Ovary (tissue), 9 donors: Measurements from ENCODE around the gene CDKL2. TPM values are rescaled to one million over a fixed set of nuclear protein-coding genes. Genes with fewer than 3 reads are reported as not detected.
A peak's percentile ranks its signal among the peaks of the same experiment; 100 is the strongest.
"Not testable (repeated sequence)": the region's sequence is repeated elsewhere in the genome, so short reads cannot be mapped to it uniquely, and the experiment has no call there.

Experiments
- DNase-seq, 5 donors: peaks; one replicate each; pipeline ENCODE4 v3.0.0-alpha.2; 2019 to 2020
- H3K27ac ChIP-seq, 2 donors: fragments of 200-600 bp; one replicate each; pipeline versions ENCODE4 v1.5.1 to v1.8.0; 2019 to 2022
- H3K27me3 ChIP-seq: fragments of 200-600 bp; one replicate; pipeline ENCODE4 v1.8.0; 2022
- H3K36me3 ChIP-seq: fragments of 200-600 bp; sonication (generic); one replicate; pipeline ENCODE4 v1.5.1; 2019
- H3K4me1 ChIP-seq: one replicate; pipeline ENCODE4 v1.8.1; 2013; ENCODE audit warnings: mild to moderate bottlenecking, moderate library complexity; ENCODE audit not compliant: insufficient read depth
- H3K4me3 ChIP-seq: fragments of 200-600 bp; sonication (generic); one replicate; pipeline ENCODE4 v1.5.1; 2017
- H3K9me3 ChIP-seq, 2 donors: fragments of 200-600 bp in 1 of 2; sonication (generic) in 1 of 2; one replicate each; pipeline versions ENCODE4 v1.5.1 to v1.8.1; 2013 to 2019; ENCODE audit warnings: mild to moderate bottlenecking in 1 of 2, moderate library complexity in 1 of 2
- EP300 ChIP-seq: sonication (generic); formaldehyde crosslinking; IDR thresholded peaks from one replicate; pipeline ENCODE4 v1.6.1; 2017; ENCODE audit warnings: antibody characterized with exemption
- POLR2A ChIP-seq: fragments of 450-650 bp; IDR thresholded peaks from one replicate; pipeline ENCODE4 v1.6.1; 2017; ENCODE audit warnings: antibody characterized with exemption, mild to moderate bottlenecking, moderate library complexity
- WGBS, 3 donors: extraction: QIAGEN DNeasy Blood & Tissue Kit in 1 of 3; methylation state at CpG; one replicate each; pipeline versions ENCODE4 v1.1.5 to v1.1.7; 2013 to 2017; 5-methylcytosine and 5-hydroxymethylcytosine counted together
- intact Hi-C, 4 donors: fragments of 100-400 bp; cut with DNase I; formaldehyde crosslinking; loops; one replicate each; pipeline versions ENCODE4 v1.11.0 to v1.15.1; 2022 to 2023
- polyA plus RNA-seq, 2 donors: library from polyadenylated mRNA; stranded (reverse); fragments of 200-250 nt in 1 of 2; fragments of 350-450 nt in 1 of 2; fragmentation: Illumina TruSeq in 1 of 2; extraction: RNeasy Lipid Tissue Mini Kit (QIAGEN cat#74804) in 1 of 2; gene quantifications; one replicate each; pipeline ENCODE4 v1.2.3, GENCODE V29; 2013 to 2014
- total RNA-seq, 7 donors: library from RNA; depleted of rRNA in 2 of 7; stranded (reverse); fragments of >200 nt in 2 of 7; fragmentation: NEBNext Ultra II Directional in 3 of 7; extraction: Animal tissue kit (Norgen Biotek cat#: 25700) in 3 of 7; gene quantifications; one replicate each; pipeline versions ENCODE4 v1.1.0 to v1.2.4, GENCODE V29; 2016 to 2023
- TF ChIP-seq, protein P1 (sequence below), 3 donors: fragments of 450-650 bp in 2 of 3; fragments of 200-600 bp in 1 of 3; IDR thresholded peaks; one replicate each; pipeline versions ENCODE4 v1.5.1 to v1.8.0; 2016 to 2022; ENCODE audit warnings: antibody characterized with exemption in 3 of 3, mild to moderate bottlenecking in 1 of 3
- donor health status: DM: no; HTN: no; CAD: no; lungs with moderate emphysema.
- donor health status: DM: no; HTN: no; CAD: no.
- donor health status: Bipolar disorder and iron deficiency.
- donor health status: DM: yes; HTN: yes; CAD: no.
- donor health status: DM: no; HTN: no; CAD: no.
- donor health status: DM: yes; HTN: yes; CAD: no.

The CDKL2 gene
- total and polyA plus RNA-seq, 9 donors: 0.45 to 3.4 (median 1.4) TPM

DNA sequence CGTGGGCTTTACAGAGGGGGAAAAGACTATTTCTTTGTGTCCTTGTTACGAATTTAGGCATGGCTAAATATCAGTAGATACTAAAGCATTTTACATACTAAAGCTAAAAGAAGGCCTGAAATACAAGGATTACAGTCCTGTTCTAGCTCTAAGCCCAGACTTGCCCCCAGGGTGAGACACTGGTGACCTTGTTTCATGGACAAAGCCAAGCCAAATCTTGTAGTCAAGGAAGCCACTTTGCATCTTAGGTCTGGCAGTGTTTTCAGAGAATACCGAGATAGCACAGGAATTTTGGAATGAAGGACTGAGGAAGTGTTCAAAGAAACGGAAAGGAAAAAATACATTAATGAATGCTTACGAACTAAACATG lies 43.6 kb upstream of the CDKL2 start:
- H3K4me1 ChIP-seq: peaks cover 9% of the 10 kb centered on the region
- peak in 1 of 5 donors; percentile 16 for DNase-seq
- H3K36me3 ChIP-seq: no peaks in the 10 kb centered on the region
- intact Hi-C loops: loop anchor here in 3 of 4 donors (1.0 to 10.0 kb wide), 3 partner anchors 50 to 51 kb away; partner anchors contain the start of gene USO1 (in 3 of the 3)
- peak overlapping the region; percentile 90 for H3K4me3 ChIP-seq
- WGBS, 3 donors: 10 to 15% (median 10%) methylated on average over 5 of the region's 5 CpGs
- H3K27me3 ChIP-seq: no peaks in the 10 kb centered on the region
- peak overlapping the region; percentile 67 to 84 for H3K27ac ChIP-seq
- no peaks in the 10 kb centered on the region for H3K9me3 ChIP-seq
- TF ChIP-seq EP300: no peak
- no peak for TF ChIP-seq POLR2A

DNA sequence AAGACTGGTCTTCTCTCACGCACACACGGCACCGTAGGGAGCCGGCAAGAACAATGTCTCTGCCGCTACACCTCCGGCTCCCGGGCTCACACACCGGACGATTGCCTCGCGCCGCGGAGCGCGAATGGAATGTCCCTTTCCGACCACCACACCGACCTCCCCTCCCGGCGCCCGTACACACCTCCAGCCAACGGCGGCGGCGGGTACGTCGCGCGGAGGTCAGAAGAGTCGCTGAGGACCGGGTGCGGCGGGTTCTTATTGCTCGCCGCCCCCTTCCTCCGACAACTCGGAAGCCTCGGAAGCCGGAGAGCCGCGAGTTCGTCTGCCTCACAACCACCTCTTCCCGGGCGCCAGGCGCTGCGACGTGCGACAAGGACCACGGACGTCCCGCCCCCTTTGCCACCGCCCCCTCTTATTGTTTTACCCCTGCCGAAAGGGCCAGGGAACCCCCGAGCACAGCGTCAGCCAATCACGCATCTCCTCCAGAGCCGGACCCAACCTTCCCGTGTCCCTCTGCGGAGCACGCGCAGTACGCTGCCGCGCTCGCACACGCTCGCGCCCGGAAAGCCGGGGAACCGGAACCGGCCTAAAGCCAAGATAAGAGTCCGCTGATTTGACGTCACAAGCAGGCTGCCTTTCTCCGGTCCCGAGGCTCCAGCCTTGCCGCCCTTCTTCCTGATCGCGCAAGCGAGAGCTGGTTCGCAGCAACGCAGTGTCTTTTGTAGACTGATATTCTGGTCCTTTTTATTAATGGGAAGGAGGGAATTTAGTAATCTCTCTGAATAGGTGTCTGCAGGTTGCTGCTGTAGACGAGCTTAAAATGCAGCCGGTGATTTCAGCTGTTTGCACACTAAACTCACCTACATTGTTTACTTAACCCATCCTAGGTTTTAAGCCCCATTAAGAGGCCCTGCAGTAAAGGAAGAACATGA lies 43.0 kb upstream of the CDKL2 start, which contains the start of gene G3BP2:
G3BP2 (minus strand) TSS at position 385 of the 932 bp plus-strand sequence. CDS start 11,386 bp downstream, outside the sequence.
- peak; percentile 97 for DNase-seq
- TF ChIP-seq POLR2A (peak; percentile 81), EP300 (no peak)
- TF ChIP-seq, protein P1, sequence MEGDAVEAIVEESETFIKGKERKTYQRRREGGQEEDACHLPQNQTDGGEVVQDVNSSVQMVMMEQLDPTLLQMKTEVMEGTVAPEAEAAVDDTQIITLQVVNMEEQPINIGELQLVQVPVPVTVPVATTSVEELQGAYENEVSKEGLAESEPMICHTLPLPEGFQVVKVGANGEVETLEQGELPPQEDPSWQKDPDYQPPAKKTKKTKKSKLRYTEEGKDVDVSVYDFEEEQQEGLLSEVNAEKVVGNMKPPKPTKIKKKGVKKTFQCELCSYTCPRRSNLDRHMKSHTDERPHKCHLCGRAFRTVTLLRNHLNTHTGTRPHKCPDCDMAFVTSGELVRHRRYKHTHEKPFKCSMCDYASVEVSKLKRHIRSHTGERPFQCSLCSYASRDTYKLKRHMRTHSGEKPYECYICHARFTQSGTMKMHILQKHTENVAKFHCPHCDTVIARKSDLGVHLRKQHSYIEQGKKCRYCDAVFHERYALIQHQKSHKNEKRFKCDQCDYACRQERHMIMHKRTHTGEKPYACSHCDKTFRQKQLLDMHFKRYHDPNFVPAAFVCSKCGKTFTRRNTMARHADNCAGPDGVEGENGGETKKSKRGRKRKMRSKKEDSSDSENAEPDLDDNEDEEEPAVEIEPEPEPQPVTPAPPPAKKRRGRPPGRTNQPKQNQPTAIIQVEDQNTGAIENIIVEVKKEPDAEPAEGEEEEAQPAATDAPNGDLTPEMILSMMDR (IDR thresholded peaks at IDR 0.05): peak in 1 of 3 donors; percentile 10
- Histone ChIP-seq H3K27me3 (no peaks in the 10 kb centered on the region), H3K4me1 (peaks cover 10% of the 10 kb centered on the region), H3K4me3 (peak within 1 kb of the TSS; percentile 90), H3K27ac (peak within 1 kb of the TSS; percentile 77 to 84), H3K36me3 (no peaks in the 10 kb centered on the region), H3K9me3 (no peaks in the 10 kb centered on the region)
- intact Hi-C loops: loop anchor here in 3 of 4 donors (1.0 to 10.0 kb wide), 3 partner anchors 51 to 52 kb away; partner anchors contain the start of gene USO1 (in 3 of the 3)
- 0 to 1% (median 0%) methylated on average over 82 to 83 of the region's 83 CpGs for WGBS, 3 donors

DNA sequence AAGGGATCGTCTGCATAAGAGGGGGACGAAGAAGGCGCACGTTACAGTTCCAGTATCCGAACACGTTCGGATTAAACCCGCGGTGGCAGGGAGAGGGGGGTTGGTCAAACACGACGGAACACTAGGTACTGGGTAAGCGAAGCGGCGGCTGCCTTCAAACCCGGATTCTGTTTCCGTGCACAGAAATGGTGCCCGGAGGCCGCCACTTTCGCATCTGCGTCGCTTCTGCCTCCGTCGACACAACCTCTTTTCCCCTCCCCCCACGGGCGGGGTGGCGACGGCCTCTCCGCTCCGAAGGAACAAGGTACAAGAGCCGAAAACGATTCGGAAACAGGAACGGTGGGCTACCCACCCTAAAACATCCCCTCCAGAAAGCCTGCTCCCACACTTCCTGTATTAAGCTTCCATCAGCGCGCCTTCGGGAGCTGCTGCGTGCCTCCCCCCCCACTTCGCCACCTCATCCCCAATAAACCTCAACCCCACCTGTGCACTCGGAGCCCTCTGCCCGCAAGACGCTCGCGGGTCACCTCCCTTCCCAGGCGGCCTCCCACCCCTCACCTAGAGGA lies 42.2 kb upstream of the CDKL2 start:
- peak; percentile 52 to 76 (median 70) for DNase-seq
- H3K27me3 ChIP-seq: no peaks in the 10 kb centered on the region
- WGBS, 3 donors: 0 to 1% (median 0%) methylated on average over 44 of the region's 44 CpGs
- peaks cover 11% of the 10 kb centered on the region for H3K4me1 ChIP-seq
- TF ChIP-seq POLR2A (no peak), EP300 (no peak)
- TF ChIP-seq, protein P1 (IDR thresholded peaks at IDR 0.05): no peak
- peak overlapping the region; percentile 77 to 84 for H3K27ac ChIP-seq
- H3K4me3 ChIP-seq: peak overlapping the region; percentile 90
- intact Hi-C loops: loop anchor here in 3 of 4 donors (1.0 to 10.0 kb wide), 3 partner anchors 52 kb away; partner anchors contain the start of gene USO1 (in 3 of the 3)
- no peaks in the 10 kb centered on the region for H3K36me3 ChIP-seq
- no peaks in the 10 kb centered on the region for H3K9me3 ChIP-seq

DNA sequence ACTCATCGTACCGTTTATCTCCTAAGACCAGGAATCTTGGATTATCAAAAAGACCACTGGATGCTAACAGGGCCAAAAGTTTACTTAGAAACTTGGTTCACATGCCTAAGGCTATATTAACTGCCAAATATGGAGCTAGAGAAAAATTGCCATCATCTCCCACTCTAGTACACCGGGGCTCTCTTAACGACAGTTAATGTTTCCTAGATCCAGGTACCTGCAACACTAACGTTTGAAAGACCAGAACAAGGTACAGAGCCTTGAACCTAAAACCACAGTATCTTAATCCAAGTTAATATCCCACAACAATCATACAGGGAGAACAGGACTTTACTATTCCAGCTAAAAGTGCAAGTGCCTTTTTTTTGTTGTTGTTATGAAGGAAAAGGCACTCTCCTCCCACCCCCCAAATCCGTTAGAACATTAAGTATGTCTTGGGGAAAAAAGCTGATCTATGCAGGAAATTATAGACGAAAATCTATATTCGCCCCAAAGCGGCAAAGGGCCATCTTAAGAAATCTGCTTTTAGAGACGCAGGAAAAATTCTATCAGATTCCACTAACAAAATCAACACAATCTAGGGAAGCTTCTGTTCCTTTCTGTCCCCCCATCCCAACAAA lies 41.6 kb upstream of the CDKL2 start:
- DNase-seq: no peak
- Histone ChIP-seq H3K4me1 (peaks cover 11% of the 10 kb centered on the region), H3K27me3 (no peaks in the 10 kb centered on the region), H3K36me3 (no peaks in the 10 kb centered on the region), H3K9me3 (no peaks in the 10 kb centered on the region), H3K4me3 (peak overlapping the region; percentile 90), H3K27ac (peak overlapping the region; percentile 77 to 84)
- WGBS, 3 donors: 5 to 9% (median 6%) methylated on average over 10 of the region's 10 CpGs
- intact Hi-C loops: loop anchor here in 2 of 4 donors (2.0 to 10.0 kb wide), 2 partner anchors 53 kb away; partner anchors contain the start of gene USO1 (in 2 of the 2)
- no peak for TF ChIP-seq POLR2A

DNA sequence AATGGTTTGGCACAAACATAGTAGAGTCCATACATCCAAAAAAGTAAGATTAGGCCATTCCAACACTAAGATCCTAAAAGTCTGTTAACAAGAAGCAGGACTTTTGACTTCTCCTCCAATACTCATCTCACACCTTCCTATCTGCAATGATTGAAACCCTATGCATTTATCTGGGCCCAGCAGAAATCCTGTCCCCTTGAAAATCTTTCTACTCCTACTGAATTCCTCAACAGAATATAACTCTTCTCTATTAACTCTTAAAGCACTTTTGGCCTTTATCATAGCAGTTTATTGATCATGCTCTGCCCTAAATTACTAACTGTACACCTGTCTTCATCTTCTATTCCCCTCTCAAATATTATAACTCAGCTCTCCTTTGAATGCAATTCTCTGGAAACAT lies 38.3 kb upstream of the CDKL2 start:
- Histone ChIP-seq H3K4me3 (no peak overlapping the region), H3K27me3 (no peaks in the 10 kb centered on the region), H3K4me1 (peaks cover 10% of the 10 kb centered on the region), H3K27ac (no peak overlapping the region), H3K9me3 (no peaks in the 10 kb centered on the region), H3K36me3 (no peaks in the 10 kb centered on the region)
- no peak for DNase-seq
- intact Hi-C loops: loop anchor here in 1 of 4 donors (10.0 kb wide), 1 partner anchor 154 kb away; the partner anchor contains the start of genes RCHY1 and THAP6
- no peak for TF ChIP-seq EP300
- TF ChIP-seq, protein P1 (IDR thresholded peaks at IDR 0.05): no peak

DNA sequence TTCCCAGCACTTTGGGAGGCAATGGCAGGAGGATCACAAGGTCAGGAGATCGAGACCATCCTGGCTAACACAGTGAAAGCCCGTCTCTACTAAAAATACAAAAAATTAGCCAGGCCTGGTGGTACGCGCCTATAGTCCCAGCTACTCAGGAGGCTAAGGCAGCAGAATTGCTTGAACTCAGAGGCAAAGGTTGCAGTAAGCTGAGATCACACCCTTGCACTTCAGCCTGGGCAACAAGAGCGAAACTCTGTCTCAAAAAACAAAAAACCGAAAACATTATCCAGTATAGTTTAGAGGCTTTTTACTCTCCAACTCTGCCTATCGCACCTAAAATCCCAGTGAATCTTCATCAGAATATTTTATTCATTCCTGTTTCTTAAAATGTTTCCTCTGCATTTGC lies 37.3 kb upstream of the CDKL2 start:
- not testable (repeated sequence) for H3K36me3 ChIP-seq, H3K9me3 ChIP-seq, H3K4me3 ChIP-seq, H3K27me3 ChIP-seq, H3K27ac ChIP-seq, DNase-seq
- intact Hi-C loops: loop anchor here in 1 of 4 donors (10.0 kb wide), 1 partner anchor 153 kb away; the partner anchor contains the start of genes RCHY1 and THAP6
- H3K4me1 ChIP-seq: peaks cover 13% of the 10 kb centered on the region
- WGBS, 3 donors: 83 to 87% (median 85%) methylated on average over 7 of the region's 7 CpGs
